Vein endothelial cell (primary cell): ENCODE measurements around the gene NLRC5. TPM values are rescaled to one million over a fixed set of nuclear protein-coding genes. Genes with fewer than 3 reads are reported as not detected.

Source experiments
- total RNA-seq: library from RNA; depleted of rRNA; stranded (reverse); fragments of >200 nt; gene quantifications from 2 replicates; pipeline ENCODE4 v1.2.3, GENCODE V29; 2012

The NLRC5 gene
- total RNA-seq = 10.5 and 18.0 TPM in 2 replicates

GRCh38 chr16:56988948-56989945 lies at the start of gene NLRC5:
TSS of gene NLRC5 (plus strand) at chr16:56989557. CDS start at chr16:57020713, 31,156 bp downstream.

GRCh38 chr16:56961851-56962281 lies 27.5 kb upstream of the NLRC5 start, which contains the start of gene CETP:
TSS of gene CETP (plus strand) at chr16:56961950. CDS start at chr16:56961980, 30 bp downstream.

GRCh38 chr16:57091975-57092785 lies 102.8 kb downstream of the NLRC5 start, which contains the start of gene CPNE2:
TSS of gene CPNE2 (plus strand) at chr16:57092583. CDS start at chr16:57110743, 18,160 bp downstream.

Other genes with a start within 250 kb of the NLRC5 start
- not detected in 2 replicates for gene SLC12A3, start 124.3 kb upstream of the NLRC5 start, total RNA-seq
- 83.0 and 89.4 TPM in 2 replicates for gene HERPUD1, start 57.4 kb upstream of the NLRC5 start, total RNA-seq
- 0.65 and 2.2 TPM in 2 replicates for gene CETP, start 27.6 kb upstream of the NLRC5 start, total RNA-seq
- 76.4 and 85.8 TPM in 2 replicates for gene CPNE2, start 103.0 kb downstream of the NLRC5 start, total RNA-seq
- gene PSME3IP1, start 196.5 kb downstream of the NLRC5 start, total RNA-seq = 78.7 and 108 TPM in 2 replicates
- gene RSPRY1, start 196.8 kb downstream of the NLRC5 start, total RNA-seq = 71.9 and 81.5 TPM in 2 replicates